GM21619 (cell line): ENCODE data around the gene ZNF74.
"Not testable (repeated sequence)": the region's sequence is repeated elsewhere in the genome, so short reads cannot be mapped to it uniquely, and the experiment has no call there.

Experiments used
- ATAC-seq: cut with Tn5 transposase; IDR thresholded peaks from one replicate; pipeline ENCODE4 v1.9.1; 2021; ENCODE audit not compliant: unreplicated experiment

The ZNF74 gene

GRCh38 chr22:20374130-20374529 lies 19.8 kb upstream of the ZNF74 start:
- not testable (repeated sequence) for ATAC-seq

- not testable (repeated sequence) for ATAC-seq
Measured at GRCh38 chr22:20376281-20376680, 17.7 kb upstream of the ZNF74 start.

- ATAC-seq: not testable (repeated sequence)
Measured at GRCh38 chr22:20376983-20377382, 17.0 kb upstream of the ZNF74 start.

- ATAC-seq: no peak
Measured at GRCh38 chr22:20378110-20378509, 15.8 kb upstream of the ZNF74 start.

- not testable (repeated sequence) for ATAC-seq
Measured at GRCh38 chr22:20378684-20379083, 15.3 kb upstream of the ZNF74 start.

GRCh38 chr22:20380486-20380885 lies 13.5 kb upstream of the ZNF74 start:
- ATAC-seq: no peak

GRCh38 chr22:20383538-20383937 lies 10.4 kb upstream of the ZNF74 start:
- no peak for ATAC-seq

GRCh38 chr22:20384171-20384570 lies 9.8 kb upstream of the ZNF74 start:
- ATAC-seq: no peak

- ATAC-seq: no peak
Measured at GRCh38 chr22:20384865-20385264, 9.1 kb upstream of the ZNF74 start.

GRCh38 chr22:20386336-20386735 lies 7.6 kb upstream of the ZNF74 start:
- no peak for ATAC-seq

GRCh38 chr22:20386972-20387371 lies 7.0 kb upstream of the ZNF74 start:
- ATAC-seq: no peak

GRCh38 chr22:20388200-20388599 lies 5.8 kb upstream of the ZNF74 start:
- ATAC-seq: no peak

GRCh38 chr22:20389288-20389687 lies 4.7 kb upstream of the ZNF74 start:
- no peak for ATAC-seq

GRCh38 chr22:20390394-20390907 lies 3.5 kb upstream of the ZNF74 start:
- ATAC-seq: no peak

- no peak for ATAC-seq
Measured at GRCh38 chr22:20391222-20391621, 2.7 kb upstream of the ZNF74 start.

GRCh38 chr22:20392365-20392881 lies 1.5 kb upstream of the ZNF74 start:
- ATAC-seq: not testable (repeated sequence)

GRCh38 chr22:20392983-20393704 lies 807 bp upstream of the ZNF74 start:
- no peak for ATAC-seq

- no peak for ATAC-seq
Measured at GRCh38 chr22:20395181-20395906, 1.4 kb downstream of the ZNF74 start.

- ATAC-seq: no peak
Measured at GRCh38 chr22:20395907-20396287, 1.9 kb downstream of the ZNF74 start.

GRCh38 chr22:20396639-20397038 lies 2.7 kb downstream of the ZNF74 start:
- no peak for ATAC-seq

GRCh38 chr22:20397498-20397897 lies 3.5 kb downstream of the ZNF74 start:
- ATAC-seq: no peak

GRCh38 chr22:20398420-20398819 lies 4.5 kb downstream of the ZNF74 start:
- no peak for ATAC-seq
